Activated CD4-positive, alpha-beta memory T cell treated with anti-CD3 and anti-CD28 coated beads, Interleukin-2, amount 10 ng/mL, durations not matched to agents 7 days and 5 days (primary cell): ENCODE results near the gene HMG20A. TPM values are rescaled to one million over a fixed set of nuclear protein-coding genes. Genes with fewer than 3 reads are reported as not detected.

Experiments used
- CTCF ChIA-PET: fragments of 350-600 bp; sonication (Branson Sonifier 250); formaldehyde crosslinking; loops from one replicate; lab custom pipeline; 2021; ENCODE audit warnings: antibody characterized with exemption, inconsistent platforms; lab: Charles Lee
- POLR2A ChIA-PET: fragments of 350-600 bp; sonication (Branson Sonifier 250); formaldehyde crosslinking; loops from one replicate; lab custom pipeline; 2021; ENCODE audit warnings: antibody characterized with exemption; lab: Charles Lee
- DNase-seq: peaks from one replicate; pipeline ENCODE4 v3.0.0-alpha.2; 2020
- H3K27ac Mint-ChIP-seq: one replicate; pipeline ENCODE4 v1.8.0; 2021; ENCODE audit warnings: mild to moderate bottlenecking, mixed read lengths
- H3K27me3 Mint-ChIP-seq: one replicate; pipeline ENCODE4 v1.8.0; 2021; ENCODE audit warnings: mixed read lengths
- H3K36me3 Mint-ChIP-seq: one replicate; pipeline ENCODE4 v1.8.0; 2021; ENCODE audit warnings: low read depth, mixed read lengths
- H3K4me1 Mint-ChIP-seq: one replicate; pipeline ENCODE4 v1.8.0; 2021; ENCODE audit warnings: mixed read lengths
- H3K4me3 Mint-ChIP-seq: one replicate; pipeline ENCODE4 v1.8.0; 2021; ENCODE audit warnings: mild to moderate bottlenecking, mixed read lengths
- H3K9me3 Mint-ChIP-seq: one replicate; pipeline ENCODE4 v1.8.0; 2021; ENCODE audit warnings: mixed read lengths
- total RNA-seq, 2 experiments: library from RNA; stranded (reverse); gene quantifications; one replicate each; pipeline ENCODE4 v1.2.3, GENCODE V29; 2021

Gene HMG20A
- total RNA-seq, 2 experiments from 2014 or later: 44.0 to 45.1 TPM

GRCh38 chr15:77528290-77528967 lies 107.7 kb downstream of the HMG20A start:
- ChIA-PET CTCF (interaction anchor here (1.8 kb wide), 1 partner anchor 15 kb away, joined by 6 read pairs; no protein-coding TSS in a partner anchor), POLR2A (no interaction called here)

DNA sequence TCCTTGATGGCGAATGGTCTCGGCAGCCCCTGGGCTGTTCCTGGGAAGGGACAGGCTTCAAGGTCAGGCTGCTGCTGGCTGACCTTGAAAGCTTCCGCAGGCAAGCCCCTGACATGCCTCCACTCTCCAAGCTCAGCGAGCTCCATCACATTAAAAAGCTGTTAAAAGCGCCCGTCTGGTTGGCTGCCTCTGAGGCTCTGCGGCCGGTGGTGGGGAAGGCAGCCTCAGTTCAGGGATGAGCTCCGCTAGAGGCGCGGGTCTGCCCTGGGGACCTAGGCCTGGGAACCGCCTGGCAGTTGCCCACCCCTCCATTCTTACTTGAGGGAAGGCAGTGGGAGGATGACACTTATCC lies 108.3 kb downstream of the HMG20A start:
- H3K4me1 Mint-ChIP-seq: no peaks in the 10 kb centered on the region
- H3K36me3 Mint-ChIP-seq: no peaks in the 10 kb centered on the region
- peaks cover 9% of the 10 kb centered on the region for H3K27me3 Mint-ChIP-seq
- no peak for DNase-seq
- ChIA-PET CTCF (interaction anchor here (1.8 kb wide), 1 partner anchor 14 kb away, joined by 6 read pairs; no protein-coding TSS in a partner anchor), POLR2A (no interaction called here)
- H3K4me3 Mint-ChIP-seq: no peak overlapping the region
- no peak overlapping the region for H3K27ac Mint-ChIP-seq
- no peaks in the 10 kb centered on the region for H3K9me3 Mint-ChIP-seq

More at GRCh38 chr15:77528290-77528967, 107.7 kb downstream of the HMG20A start:
- no peaks in the 10 kb centered on the region for H3K9me3 Mint-ChIP-seq
- peaks cover 9% of the 10 kb centered on the region for H3K27me3 Mint-ChIP-seq
- H3K4me3 Mint-ChIP-seq: no peak overlapping the region
- no peak overlapping the region for H3K27ac Mint-ChIP-seq
- no peak for DNase-seq
- H3K36me3 Mint-ChIP-seq: no peaks in the 10 kb centered on the region
- H3K4me1 Mint-ChIP-seq: no peaks in the 10 kb centered on the region

DNA sequence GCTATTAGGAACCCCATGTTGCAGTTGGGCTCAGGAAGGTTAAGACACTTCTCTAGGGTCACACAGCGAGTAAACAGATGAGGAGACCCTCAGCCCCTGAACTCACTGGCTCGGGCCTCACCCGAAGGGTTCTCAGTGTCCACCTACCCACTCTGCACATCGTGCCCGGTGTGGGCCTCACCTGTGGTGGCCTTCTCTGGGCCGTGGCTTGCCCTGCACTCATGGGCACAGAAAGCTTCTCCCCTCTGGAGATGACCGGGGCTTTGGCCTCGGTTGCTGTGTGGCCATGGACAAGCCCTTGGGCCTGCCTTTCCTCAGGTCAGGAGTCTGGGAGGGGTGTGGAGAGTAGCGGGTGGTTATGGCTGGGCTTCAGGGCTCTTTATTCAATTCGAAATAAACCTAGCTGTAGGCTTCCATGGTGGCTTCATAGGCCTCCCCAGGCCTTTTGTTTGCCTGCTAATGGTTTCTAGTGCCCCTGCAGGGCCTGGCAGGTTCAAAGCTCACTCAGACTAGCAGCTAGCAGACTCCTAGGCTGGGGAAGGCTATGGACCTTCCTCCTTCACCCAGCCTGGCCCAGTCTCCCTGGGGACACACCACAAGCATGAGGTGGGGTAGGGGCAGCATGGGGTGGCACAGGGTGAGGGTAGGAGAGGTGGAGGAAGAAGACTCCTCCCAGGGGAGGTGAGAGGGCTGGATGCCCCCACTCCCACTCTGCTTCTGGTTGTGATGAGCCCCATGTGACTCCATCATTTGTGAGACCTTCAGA lies 108.9 kb downstream of the HMG20A start:
- Mint-ChIP-seq H3K36me3 (no peaks in the 10 kb centered on the region), H3K27me3 (peaks cover 9% of the 10 kb centered on the region), H3K27ac (no peak overlapping the region), H3K9me3 (no peaks in the 10 kb centered on the region), H3K4me3 (no peak overlapping the region), H3K4me1 (no peaks in the 10 kb centered on the region)
- POLR2A ChIA-PET: no interaction called here
- CTCF ChIA-PET: interaction anchor here (1.8 kb wide), 1 partner anchor 14 kb away, joined by 6 read pairs; no protein-coding TSS in a partner anchor
- DNase-seq: no peak

DNA sequence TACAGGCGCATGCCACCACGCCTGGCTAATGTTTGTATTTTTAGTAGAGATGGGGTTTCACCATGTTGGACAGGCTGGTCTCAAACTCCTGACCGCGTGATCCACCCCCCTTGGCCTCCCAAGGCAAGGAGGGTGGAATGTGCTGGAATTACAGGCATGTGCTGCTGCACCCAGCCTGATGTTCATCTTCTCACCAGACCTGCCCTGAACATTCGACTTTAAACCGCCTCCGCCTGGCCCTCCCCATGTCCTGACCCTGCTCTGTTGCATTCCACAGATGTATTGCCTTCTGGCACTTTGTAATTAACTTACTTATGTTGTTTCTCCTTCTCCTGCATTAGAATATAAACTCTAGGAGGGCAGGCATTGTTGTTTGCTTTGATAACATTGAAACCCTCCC lies 109.9 kb downstream of the HMG20A start:
- ChIA-PET CTCF (no interaction called here), POLR2A (no interaction called here)
- H3K9me3 Mint-ChIP-seq: no peaks in the 10 kb centered on the region
- H3K27ac Mint-ChIP-seq: no peak overlapping the region
- no peak overlapping the region for H3K4me3 Mint-ChIP-seq
- H3K27me3 Mint-ChIP-seq: peaks cover 9% of the 10 kb centered on the region
- H3K36me3 Mint-ChIP-seq: no peaks in the 10 kb centered on the region
- no peaks in the 10 kb centered on the region for H3K4me1 Mint-ChIP-seq
- DNase-seq: no peak

DNA sequence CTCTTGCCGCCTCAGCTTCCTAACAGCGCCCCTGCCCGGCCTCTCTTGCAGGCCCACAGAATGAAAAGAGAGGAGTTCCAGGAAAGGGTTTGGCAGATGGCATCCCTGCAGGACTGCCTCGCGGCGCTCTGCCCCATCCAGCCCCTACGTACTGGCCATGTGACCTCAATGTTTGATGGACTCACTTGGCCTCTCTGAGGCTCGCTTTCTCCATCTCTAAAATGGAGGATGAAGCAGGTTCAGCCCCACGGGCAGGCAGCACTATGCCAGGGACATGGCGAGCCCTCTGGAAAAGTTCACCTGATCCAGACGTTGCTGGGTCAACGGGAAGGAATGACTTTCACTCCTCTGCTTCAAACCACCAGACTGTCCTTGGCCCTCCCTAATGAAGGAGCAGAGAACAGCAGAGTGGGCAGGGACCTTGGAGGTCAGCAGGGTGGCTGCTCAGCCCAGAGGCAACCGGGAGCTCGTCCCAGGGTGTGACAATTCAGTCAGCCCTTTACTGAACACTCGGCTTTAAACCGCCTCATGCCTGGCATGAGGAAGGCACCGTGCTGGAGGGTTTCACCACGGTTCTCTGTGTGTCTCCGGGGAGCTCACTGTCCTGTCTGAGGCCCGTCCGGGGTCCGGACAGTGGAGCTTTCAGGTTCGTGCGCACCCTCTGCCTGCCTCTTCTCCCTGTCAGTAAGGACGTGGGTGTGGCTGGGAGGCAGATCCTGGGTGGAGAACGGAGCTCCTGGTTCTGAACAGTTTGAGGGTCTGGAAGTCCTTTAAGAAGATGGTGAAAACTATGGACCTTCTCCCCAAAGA lies 110.7 kb downstream of the HMG20A start:
- CTCF ChIA-PET: interaction anchor here (2.0 kb wide), 1 partner anchor 12 kb away, joined by 13 read pairs; no protein-coding TSS in a partner anchor
- POLR2A ChIA-PET: no interaction called here
- Mint-ChIP-seq H3K36me3 (no peaks in the 10 kb centered on the region), H3K4me1 (no peaks in the 10 kb centered on the region), H3K27ac (no peak overlapping the region), H3K4me3 (no peak overlapping the region), H3K9me3 (no peaks in the 10 kb centered on the region), H3K27me3 (peaks cover 12% of the 10 kb centered on the region)
- no peak for DNase-seq

GRCh38 chr15:77532067-77532710 lies 111.5 kb downstream of the HMG20A start:
- Mint-ChIP-seq H3K27ac (no peak overlapping the region), H3K9me3 (no peaks in the 10 kb centered on the region), H3K4me1 (no peaks in the 10 kb centered on the region), H3K36me3 (no peaks in the 10 kb centered on the region), H3K4me3 (no peak overlapping the region), H3K27me3 (peaks cover 12% of the 10 kb centered on the region)
- ChIA-PET POLR2A (interaction anchor here (0.8 kb wide), 1 partner anchor 11 kb away, joined by 3 read pairs; no protein-coding TSS in a partner anchor), CTCF (interaction anchor here (0.6 to 2.0 kb wide), 2 partner anchors 11 to 1472 kb away, joined by 3 to 13 read pairs; partner anchors contain the start of gene TMEM266)
- no peak for DNase-seq

GRCh38 chr15:77532846-77533245 lies 112.2 kb downstream of the HMG20A start:
- no peak overlapping the region for H3K27ac Mint-ChIP-seq
- no peak overlapping the region for H3K4me3 Mint-ChIP-seq
- no peak for DNase-seq
- H3K27me3 Mint-ChIP-seq: peaks cover 12% of the 10 kb centered on the region
- no peaks in the 10 kb centered on the region for H3K9me3 Mint-ChIP-seq
- no peaks in the 10 kb centered on the region for H3K4me1 Mint-ChIP-seq
- ChIA-PET CTCF (interaction anchor here (0.6 to 2.0 kb wide), 2 partner anchors 10 to 1473 kb away, joined by 3 to 13 read pairs; partner anchors contain the start of gene TMEM266), POLR2A (interaction anchor here (0.8 kb wide), 1 partner anchor 10 kb away, joined by 3 read pairs; no protein-coding TSS in a partner anchor)
- no peaks in the 10 kb centered on the region for H3K36me3 Mint-ChIP-seq

DNA sequence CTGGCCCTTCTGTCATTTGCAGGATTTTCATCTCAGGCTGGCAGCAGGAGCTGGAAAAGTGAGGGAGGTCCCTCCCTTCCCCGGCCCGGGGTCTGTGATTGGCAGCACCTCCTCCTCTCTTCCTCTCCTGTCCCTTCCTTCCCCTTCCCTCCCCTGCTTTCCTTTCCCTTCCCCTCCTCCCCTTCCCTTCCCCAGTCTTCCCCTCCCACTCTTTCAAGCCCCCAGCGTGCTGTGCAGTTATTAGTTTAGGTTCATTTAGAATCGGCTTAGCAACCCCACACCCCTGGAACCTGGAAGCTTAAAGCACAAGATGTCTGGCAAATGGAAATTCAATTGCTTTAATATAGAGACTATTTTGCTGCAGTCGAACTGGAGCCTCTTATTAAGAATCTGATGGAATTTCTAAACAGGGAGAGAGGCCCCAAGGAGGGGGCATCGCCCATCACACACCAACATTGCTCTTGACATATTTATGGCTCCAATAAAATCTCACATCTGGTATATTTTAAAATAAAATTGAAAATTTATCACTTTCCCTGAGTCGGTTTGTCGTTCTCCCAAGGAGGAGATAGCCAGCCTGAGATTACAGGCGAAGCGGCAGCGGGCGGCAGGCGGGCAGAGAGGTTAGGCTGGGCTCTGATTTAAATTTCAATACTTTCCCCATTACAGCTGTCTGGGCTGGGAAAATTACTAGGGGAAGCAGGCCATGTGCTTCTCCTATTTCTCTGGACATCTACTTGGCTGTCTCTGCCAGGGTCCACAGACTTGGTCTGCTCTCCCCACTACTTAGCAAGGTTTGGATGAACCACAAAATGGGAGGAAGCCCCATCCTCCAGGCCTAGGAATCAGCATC lies 113.1 kb downstream of the HMG20A start:
- Mint-ChIP-seq H3K4me1 (no peaks in the 10 kb centered on the region), H3K9me3 (no peaks in the 10 kb centered on the region), H3K36me3 (no peaks in the 10 kb centered on the region), H3K27me3 (peaks cover 12% of the 10 kb centered on the region), H3K4me3 (no peak overlapping the region), H3K27ac (no peak overlapping the region)
- ChIA-PET CTCF (no interaction called here), POLR2A (no interaction called here)
- no peak for DNase-seq

Other genes starting within 250 kb of the HMG20A start
- 10 to 100 TPM; 20.8 to 23.6 TPM for gene PEAK1, start 784 bp upstream of the HMG20A start, total RNA-seq
- gene LINGO1, start 212.0 kb downstream of the HMG20A start, total RNA-seq: not detected